Measurements from ENCODE around the gene DUSP2. TPM values are rescaled to one million over a fixed set of nuclear protein-coding genes. Genes with fewer than 3 reads are reported as not detected.

Gene DUSP2
- total and polyA plus RNA-seq, 7 donors = 1.2 to 17.4 (median 2.8) TPM; not detected in 1

- no peaks in the 10 kb centered on the region for H3K9me3 ChIP-seq
- DNase-seq = peak; percentile 50
- no peaks in the 10 kb centered on the region for H3K36me3 ChIP-seq
- peak overlapping the region in 3 of 4 donors; percentile 7 to 48 (median 34) for H3K27ac ChIP-seq
- H3K4me3 ChIP-seq = no peak overlapping the region
- H3K4me1 ChIP-seq = no peaks in the 10 kb centered on the region
- TF ChIP-seq EP300 (IDR thresholded peaks at IDR 0.05) (no peak), CTCF (IDR thresholded peaks at IDR 0.05) (no peak), POLR2AphosphoS5 (IDR thresholded peaks at IDR 0.05) (no peak), POLR2A (IDR thresholded peaks at IDR 0.05) (no peak)
- intact Hi-C loops (cut with DNase I) = no loop called here
- H3K27me3 ChIP-seq = no peaks in the 10 kb centered on the region
- WGBS, 2 donors = 76 to 80% methylated on average over 7 of the region's 7 CpGs
Measured at GRCh38 chr2:96097951-96098823, 47.1 kb downstream of the DUSP2 start.

GRCh38 chr2:96097441-96097840 is 47.8 kb downstream of the DUSP2 start:
- Histone ChIP-seq H3K27me3 (no peaks in the 10 kb centered on the region), H3K4me1 (no peaks in the 10 kb centered on the region), H3K36me3 (no peaks in the 10 kb centered on the region), H3K9me3 (no peaks in the 10 kb centered on the region), H3K4me3 (no peak overlapping the region), H3K27ac (no peak overlapping the region)
- TF ChIP-seq CTCF (IDR thresholded peaks at IDR 0.05) (no peak), POLR2A (IDR thresholded peaks at IDR 0.05) (no peak), POLR2AphosphoS5 (IDR thresholded peaks at IDR 0.05) (no peak), EP300 (IDR thresholded peaks at IDR 0.05) (no peak)
- WGBS, 2 donors = 89 to 91% methylated on average over 5 of the region's 5 CpGs
- intact Hi-C loops (cut with DNase I) = no loop called here
- DNase-seq = no peak

GRCh38 chr2:96095116-96095636 is 50.1 kb downstream of the DUSP2 start:
- WGBS, 2 donors = 59 to 87% methylated on average over 7 of the region's 7 CpGs
- no peak overlapping the region for H3K27ac ChIP-seq
- no peaks in the 10 kb centered on the region for H3K27me3 ChIP-seq
- H3K36me3 ChIP-seq = no peaks in the 10 kb centered on the region
- TF ChIP-seq POLR2A (IDR thresholded peaks at IDR 0.05) (no peak), POLR2AphosphoS5 (IDR thresholded peaks at IDR 0.05) (no peak), EP300 (IDR thresholded peaks at IDR 0.05) (no peak), CTCF (IDR thresholded peaks at IDR 0.05) (no peak)
- intact Hi-C loops (cut with DNase I) = no loop called here
- DNase-seq = peak; percentile 46
- no peak overlapping the region for H3K4me3 ChIP-seq
- H3K4me1 ChIP-seq = no peaks in the 10 kb centered on the region
- H3K9me3 ChIP-seq = no peaks in the 10 kb centered on the region

GRCh38 chr2:96093528-96093927 is 51.7 kb downstream of the DUSP2 start:
- Histone ChIP-seq H3K9me3 (no peaks in the 10 kb centered on the region), H3K27ac (no peak overlapping the region), H3K4me1 (no peaks in the 10 kb centered on the region), H3K27me3 (no peaks in the 10 kb centered on the region), H3K36me3 (no peaks in the 10 kb centered on the region), H3K4me3 (no peak overlapping the region)
- WGBS, 2 donors = 93 to 95% methylated on average over 4 of the region's 4 CpGs
- DNase-seq = no peak
- TF ChIP-seq CTCF (IDR thresholded peaks at IDR 0.05) (no peak), EP300 (IDR thresholded peaks at IDR 0.05) (no peak), POLR2A (IDR thresholded peaks at IDR 0.05) (no peak), POLR2AphosphoS5 (IDR thresholded peaks at IDR 0.05) (no peak)
- intact Hi-C loops (cut with DNase I) = no loop called here

Other genes with a start within 250 kb of the DUSP2 start
- 10 to 100 TPM; 28.8 to 56.5 (median 33.6) TPM for gene ANKRD36C, start 153.6 kb downstream of the DUSP2 start, total RNA-seq
- gene ANKRD36C, start 153.6 kb downstream of the DUSP2 start, polyA plus RNA-seq = 1 to 10 TPM in 1 of 3 donors, under 1 TPM in 1, not detected in 1; 0.92 to 7.4 TPM
- gene GPAT2, start 110.5 kb downstream of the DUSP2 start, total RNA-seq = 1 to 10 TPM in 3 of 4 donors, under 1 TPM in 1; 0.33 to 4.9 (median 3.1) TPM
- 1 to 10 TPM in 1 of 3 donors, under 1 TPM in 2; 0.23 to 5.1 (median 0.60) TPM for gene GPAT2, start 110.5 kb downstream of the DUSP2 start, polyA plus RNA-seq
- 1 to 10 TPM in 2 of 4 donors, under 1 TPM in 2; 0.49 to 1.4 (median 0.83) TPM for gene ADRA2B, start 28.9 kb downstream of the DUSP2 start, total RNA-seq
- gene ADRA2B, start 28.9 kb downstream of the DUSP2 start, polyA plus RNA-seq = under 1 TPM in 2 of 3 donors, not detected in 1; under 0.01 to 0.54 TPM
- gene ASTL, start 6.9 kb downstream of the DUSP2 start, total RNA-seq = not detected
- under 1 TPM in 1 of 3 donors, not detected in 2; 0.36 TPM for gene ASTL, start 6.9 kb downstream of the DUSP2 start, polyA plus RNA-seq
- gene STARD7, start 63.4 kb upstream of the DUSP2 start, total RNA-seq = 10 to 100 TPM; 50.4 to 88.5 (median 73.1) TPM
- gene STARD7, start 63.4 kb upstream of the DUSP2 start, polyA plus RNA-seq = 10 to 100 TPM; 39.6 to 74.6 (median 40.5) TPM
- 10 to 100 TPM; 24.6 to 30.5 (median 27.9) TPM for gene TMEM127, start 120.6 kb upstream of the DUSP2 start, total RNA-seq
- gene TMEM127, start 120.6 kb upstream of the DUSP2 start, polyA plus RNA-seq = 10 to 100 TPM; 10.8 to 40.1 (median 12.5) TPM
- gene CIAO1, start 120.8 kb upstream of the DUSP2 start, total RNA-seq = 100 to 1,000 TPM in 2 of 4 donors, 10 to 100 TPM in 2; 77.4 to 110 (median 95.2) TPM
- 10 to 100 TPM; 45.6 to 55.0 (median 51.1) TPM for gene CIAO1, start 120.8 kb upstream of the DUSP2 start, polyA plus RNA-seq
- 10 to 100 TPM; 69.4 to 86.1 (median 79.2) TPM for gene SNRNP200, start 160.1 kb upstream of the DUSP2 start, total RNA-seq
- 10 to 100 TPM; 26.8 to 86.5 (median 31.8) TPM for gene SNRNP200, start 160.1 kb upstream of the DUSP2 start, polyA plus RNA-seq
- 1 to 10 TPM in 1 of 4 donors, under 1 TPM in 2, not detected in 1; 0.36 to 2.0 (median 0.83) TPM for gene ITPRIPL1, start 179.9 kb upstream of the DUSP2 start, total RNA-seq
- gene ITPRIPL1, start 179.9 kb upstream of the DUSP2 start, polyA plus RNA-seq = 1 to 10 TPM in 1 of 3 donors, under 1 TPM in 1, not detected in 1; 0.23 to 1.5 TPM
- gene NCAPH, start 190.3 kb upstream of the DUSP2 start, total RNA-seq = 1 to 10 TPM in 1 of 4 donors, under 1 TPM in 2, not detected in 1; 0.33 to 2.4 (median 0.83) TPM
- 10 to 100 TPM in 1 of 3 donors, 1 to 10 TPM in 2; 2.4 to 17.4 (median 5.5) TPM for gene NCAPH, start 190.3 kb upstream of the DUSP2 start, polyA plus RNA-seq

Data from sigmoid colon (tissue), 7 donors.